ENCODE results near the gene HOXA3.

Gene HOXA3

DNA sequence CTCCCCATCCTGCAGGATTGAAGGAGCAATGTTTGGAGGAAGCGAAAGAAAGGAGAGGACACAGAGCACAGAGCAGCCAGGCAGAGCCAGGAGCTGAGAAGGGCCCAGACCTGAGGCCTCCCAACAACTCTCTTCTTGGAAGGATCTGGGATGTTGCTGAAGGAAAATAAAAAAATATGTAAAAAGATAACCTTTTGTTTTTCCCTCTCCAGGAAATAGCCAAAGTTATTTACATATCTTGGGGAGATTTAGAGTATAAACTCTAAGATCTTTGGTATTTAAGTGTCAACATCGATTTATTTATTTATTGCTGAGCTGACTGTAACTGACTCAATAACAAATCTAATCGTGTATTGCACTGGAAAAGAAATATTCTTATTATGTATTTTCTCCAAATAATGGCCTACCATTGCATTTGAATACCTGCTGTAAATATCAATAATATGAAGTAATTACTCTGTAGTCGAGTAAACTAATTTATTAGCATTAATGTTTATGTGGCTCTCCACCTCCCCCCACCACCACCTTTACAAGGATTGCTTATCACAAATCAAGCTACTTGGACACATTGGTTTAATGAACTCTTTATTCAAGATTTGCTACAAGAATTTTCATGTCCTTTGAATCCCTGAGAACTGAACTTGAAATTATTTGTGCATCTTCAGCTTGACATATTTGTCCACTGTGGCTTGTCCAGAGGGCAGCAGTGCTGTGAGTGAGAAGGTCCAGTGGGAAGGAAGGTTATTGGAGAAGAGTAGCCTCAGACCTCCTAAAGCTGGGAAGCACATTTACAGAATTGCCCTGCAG lies 34.5 kb upstream of the HOXA3 start:
- Histone ChIP-seq H3K4me3 (ENCODE audit: low read depth, low read length) (no peak overlapping the region), H3K27me3 (replicated peaks) (peaks cover 97% of the 10 kb centered on the region), H3K27ac (no peak overlapping the region), H3K36me3 (replicated peaks) (no peaks in the 10 kb centered on the region)
- TF ChIP-seq, protein P1, sequence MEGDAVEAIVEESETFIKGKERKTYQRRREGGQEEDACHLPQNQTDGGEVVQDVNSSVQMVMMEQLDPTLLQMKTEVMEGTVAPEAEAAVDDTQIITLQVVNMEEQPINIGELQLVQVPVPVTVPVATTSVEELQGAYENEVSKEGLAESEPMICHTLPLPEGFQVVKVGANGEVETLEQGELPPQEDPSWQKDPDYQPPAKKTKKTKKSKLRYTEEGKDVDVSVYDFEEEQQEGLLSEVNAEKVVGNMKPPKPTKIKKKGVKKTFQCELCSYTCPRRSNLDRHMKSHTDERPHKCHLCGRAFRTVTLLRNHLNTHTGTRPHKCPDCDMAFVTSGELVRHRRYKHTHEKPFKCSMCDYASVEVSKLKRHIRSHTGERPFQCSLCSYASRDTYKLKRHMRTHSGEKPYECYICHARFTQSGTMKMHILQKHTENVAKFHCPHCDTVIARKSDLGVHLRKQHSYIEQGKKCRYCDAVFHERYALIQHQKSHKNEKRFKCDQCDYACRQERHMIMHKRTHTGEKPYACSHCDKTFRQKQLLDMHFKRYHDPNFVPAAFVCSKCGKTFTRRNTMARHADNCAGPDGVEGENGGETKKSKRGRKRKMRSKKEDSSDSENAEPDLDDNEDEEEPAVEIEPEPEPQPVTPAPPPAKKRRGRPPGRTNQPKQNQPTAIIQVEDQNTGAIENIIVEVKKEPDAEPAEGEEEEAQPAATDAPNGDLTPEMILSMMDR (IDR thresholded peaks at IDR 0.05; ENCODE audit: low read depth, low read length, missing control alignments) = no peak
- no peak for DNase-seq
- in situ Hi-C loops (cut with HindIII; ENCODE audit: low pct_ligation_motif_present, low sequenced_read_pairs) = no loop called here

DNA sequence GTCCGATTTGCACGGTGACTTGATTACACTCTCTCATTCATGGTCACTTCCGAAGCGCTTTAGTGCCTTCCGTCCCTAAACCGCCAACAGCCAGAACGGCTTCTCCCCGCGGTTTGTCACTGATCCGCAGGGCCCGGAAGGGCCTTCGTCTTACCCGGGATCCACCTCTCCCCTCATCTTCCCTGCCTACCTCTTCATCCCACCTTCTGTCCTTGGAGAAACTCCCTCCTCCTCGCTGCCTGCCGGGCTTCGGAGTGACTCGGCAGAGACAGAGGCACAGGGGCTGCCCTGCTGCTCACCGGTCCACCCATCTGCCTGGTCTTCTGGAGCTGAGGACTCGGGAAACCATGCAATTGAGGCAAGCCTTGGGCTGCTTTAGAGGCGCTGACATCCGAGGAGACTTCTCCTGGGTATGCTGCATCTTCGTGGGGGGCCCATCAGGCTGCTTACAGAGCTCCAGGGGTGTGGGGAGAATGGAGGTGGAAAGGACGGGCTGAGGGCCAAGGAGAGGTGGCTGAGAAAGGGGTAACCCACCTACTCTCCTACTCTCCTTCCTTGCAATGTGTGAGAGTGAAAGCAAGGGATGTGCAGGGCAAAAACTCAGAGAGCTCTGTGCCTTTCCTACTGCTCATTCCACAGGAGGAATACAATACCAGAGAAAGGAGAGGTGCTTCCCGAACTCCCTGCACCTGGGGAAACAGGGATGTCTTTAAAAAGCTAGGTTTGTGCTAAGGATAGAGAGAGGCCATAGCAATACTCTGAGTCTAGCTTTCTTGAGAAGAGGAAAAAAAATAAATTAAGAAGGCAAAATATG lies 33.7 kb upstream of the HOXA3 start:
- H3K27me3 ChIP-seq (replicated peaks) = peaks cover 94% of the 10 kb centered on the region
- DNase-seq = no peak
- H3K4me3 ChIP-seq (ENCODE audit: low read depth, low read length) = no peak overlapping the region
- H3K36me3 ChIP-seq (replicated peaks) = no peaks in the 10 kb centered on the region
- no peak overlapping the region for H3K27ac ChIP-seq
- TF ChIP-seq, protein P1 (IDR thresholded peaks at IDR 0.05; ENCODE audit: low read depth, low read length, missing control alignments) = no peak
- in situ Hi-C loops (cut with HindIII; ENCODE audit: low pct_ligation_motif_present, low sequenced_read_pairs) = no loop called here

DNA sequence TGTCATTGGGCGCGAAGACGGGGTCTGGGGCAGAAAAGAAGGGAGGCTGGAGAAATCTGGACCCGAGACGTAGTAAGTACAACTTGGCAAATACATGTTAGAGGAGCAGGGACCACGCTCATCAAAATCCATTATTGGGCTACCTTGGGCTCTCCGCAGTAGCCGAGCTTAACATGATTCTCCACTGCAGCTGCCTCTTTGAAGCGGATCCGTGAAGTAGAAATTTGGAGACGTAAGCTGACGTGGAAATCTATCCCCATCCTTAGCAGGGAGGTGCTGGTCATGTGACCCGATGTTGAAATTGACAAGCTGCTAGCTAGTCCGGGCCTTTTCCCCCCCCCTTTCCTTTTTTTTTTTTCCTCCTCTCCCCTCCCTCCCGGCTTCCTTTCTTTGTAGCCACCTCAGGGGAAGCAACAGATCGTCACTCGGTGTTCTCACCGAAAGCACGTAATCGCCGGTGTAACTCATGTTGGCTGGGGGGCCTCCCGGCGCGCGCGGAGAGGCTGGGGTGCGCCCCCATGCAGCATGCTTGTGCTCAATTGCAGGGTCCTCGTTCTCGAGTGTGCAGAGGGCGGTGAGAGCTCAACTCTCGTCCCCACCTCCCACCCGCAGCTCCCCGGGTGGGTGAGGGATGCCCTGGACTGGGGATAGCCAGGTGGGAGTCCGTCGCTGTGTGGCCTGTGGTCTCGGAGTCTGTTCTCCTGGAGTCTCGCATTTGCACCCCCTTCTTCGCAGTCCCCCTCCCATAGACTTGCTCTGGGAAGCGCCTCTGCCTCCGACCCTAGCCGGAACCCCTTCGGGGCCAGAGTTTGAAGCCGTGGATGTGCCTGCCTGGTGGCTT lies 32.9 kb upstream of the HOXA3 start, which contains the start of gene HOXA11:
TSS of gene HOXA11 (minus strand) at position 220 of the 841 bp plus-strand sequence. CDS start at position 132, 88 bp downstream.
- H3K27me3 ChIP-seq (replicated peaks) = peaks cover 94% of the 10 kb centered on the region

DNA sequence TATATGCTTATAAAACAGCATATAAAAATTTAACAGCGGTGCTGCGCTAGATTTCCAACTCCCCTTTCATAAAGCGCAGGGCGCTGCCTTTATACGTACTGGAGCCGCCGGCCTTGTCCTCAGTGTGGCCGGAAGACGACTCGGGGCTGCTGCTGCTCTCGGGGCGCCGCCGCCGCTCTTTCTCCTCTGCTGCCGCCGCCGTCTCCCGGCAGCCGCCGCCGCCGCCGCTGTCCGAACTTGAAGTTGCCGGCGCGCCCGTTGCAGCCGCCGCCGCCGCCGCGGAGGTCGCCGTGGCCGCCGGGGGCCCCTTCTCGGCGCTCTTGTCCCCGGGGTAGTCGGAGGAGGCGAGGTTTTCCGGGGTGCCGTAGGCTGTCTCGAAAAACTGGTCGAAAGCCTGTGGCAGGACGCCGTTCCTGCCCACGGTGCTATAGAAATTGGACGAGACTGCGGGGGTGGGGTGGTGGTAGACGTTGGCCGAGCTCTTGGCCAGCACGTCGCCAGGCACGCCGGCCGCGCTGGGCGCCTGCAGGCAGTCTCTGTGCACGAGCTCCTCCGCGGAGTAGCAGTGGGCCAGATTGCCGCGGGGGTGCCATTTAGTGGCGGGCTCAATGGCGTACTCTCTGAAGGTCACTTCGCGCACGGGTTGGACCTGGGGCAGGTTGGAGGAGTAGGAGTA lies 32.1 kb upstream of the HOXA3 start:
- no peak for DNase-seq
- peaks cover 93% of the 10 kb centered on the region for H3K27me3 ChIP-seq (replicated peaks)
- no peaks in the 10 kb centered on the region for H3K36me3 ChIP-seq (replicated peaks)
- TF ChIP-seq, protein P1 (IDR thresholded peaks at IDR 0.05; ENCODE audit: low read depth, low read length, missing control alignments) = no peak
- in situ Hi-C loops (cut with HindIII; ENCODE audit: low pct_ligation_motif_present, low sequenced_read_pairs) = no loop called here
- no peak overlapping the region for H3K4me3 ChIP-seq (ENCODE audit: low read depth, low read length)
- no peak overlapping the region for H3K27ac ChIP-seq

More for the DNA sequence above, 32.9 kb upstream of the HOXA3 start, which contains the start of gene HOXA11:
- Histone ChIP-seq H3K4me3 (ENCODE audit: low read depth, low read length) (no peak within 1 kb of the TSS), H3K27ac (no peak within 1 kb of the TSS), H3K36me3 (replicated peaks) (no peaks in the 10 kb centered on the region)
- TF ChIP-seq, protein P1 (IDR thresholded peaks at IDR 0.05; ENCODE audit: low read depth, low read length, missing control alignments) = no peak
- in situ Hi-C loops (cut with HindIII; ENCODE audit: low pct_ligation_motif_present, low sequenced_read_pairs) = no loop called here
- no peak for DNase-seq

DNA sequence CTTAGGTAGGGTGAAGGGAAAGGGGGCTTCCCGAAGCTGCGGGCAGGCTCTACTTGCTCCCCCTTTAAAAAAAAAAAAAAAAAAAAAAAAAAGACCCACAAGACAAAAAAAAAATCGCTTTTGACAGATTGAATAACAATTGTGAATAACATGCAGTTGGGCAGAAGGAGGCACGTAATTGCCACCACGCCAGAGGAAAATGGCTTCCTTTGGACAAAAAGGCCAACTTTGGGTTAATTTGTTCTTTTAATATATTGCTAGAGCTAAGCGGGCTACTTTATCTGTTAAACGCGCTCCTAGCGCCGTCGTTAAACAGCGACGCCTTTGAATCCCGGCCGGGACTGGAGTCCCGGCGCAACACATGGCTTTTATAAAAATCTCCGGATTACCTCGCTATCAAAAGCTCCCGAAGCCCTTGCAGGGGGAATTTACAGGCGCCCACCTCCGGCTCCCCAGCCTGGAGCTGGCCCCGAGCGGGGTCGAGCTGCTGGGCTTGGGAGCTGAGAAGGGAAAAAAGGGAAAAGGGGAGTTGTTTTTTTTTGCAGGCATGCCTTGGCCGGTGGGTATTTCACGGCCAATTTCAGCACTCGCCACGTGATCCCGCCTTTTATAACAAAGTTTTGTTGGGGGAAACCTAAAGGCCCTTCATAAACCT lies 31.4 kb upstream of the HOXA3 start:
- TF ChIP-seq, protein P1 (IDR thresholded peaks at IDR 0.05; ENCODE audit: low read depth, low read length, missing control alignments) = no peak
- Histone ChIP-seq H3K36me3 (replicated peaks) (no peaks in the 10 kb centered on the region), H3K4me3 (ENCODE audit: low read depth, low read length) (no peak overlapping the region), H3K27me3 (replicated peaks) (peaks cover 91% of the 10 kb centered on the region), H3K27ac (no peak overlapping the region)
- in situ Hi-C loops (cut with HindIII; ENCODE audit: low pct_ligation_motif_present, low sequenced_read_pairs) = no loop called here
- DNase-seq = no peak
